ENCODE measurements around the gene SYT6.

Gene SYT6

GRCh38 chr1:114144016-114144415, 9.7 kb downstream of the SYT6 start:
- no peaks in the 10 kb centered on the region for H3K4me1 Mint-ChIP-seq (ENCODE audit: low read depth)
- no peaks in the 10 kb centered on the region for H3K9me3 Mint-ChIP-seq
- H3K27me3 Mint-ChIP-seq (ENCODE audit: low read depth), result peaks cover 26% of the 10 kb centered on the region
- no peak overlapping the region for H3K4me3 Mint-ChIP-seq
- no peaks in the 10 kb centered on the region for H3K36me3 Mint-ChIP-seq (ENCODE audit: low read depth)
- H3K27ac Mint-ChIP-seq, result no peak overlapping the region
- no peak for DNase-seq (ENCODE audit: low spot score)

- H3K27ac Mint-ChIP-seq, result no peak overlapping the region
- H3K27me3 Mint-ChIP-seq (ENCODE audit: low read depth), result peaks cover 9% of the 10 kb centered on the region
- no peaks in the 10 kb centered on the region for H3K36me3 Mint-ChIP-seq (ENCODE audit: low read depth)
- no peak for DNase-seq (ENCODE audit: low spot score)
- H3K4me1 Mint-ChIP-seq (ENCODE audit: low read depth), result no peaks in the 10 kb centered on the region
- no peak overlapping the region for H3K4me3 Mint-ChIP-seq
- H3K9me3 Mint-ChIP-seq, result no peaks in the 10 kb centered on the region
Observed at GRCh38 chr1:114139540-114139939, 14.1 kb downstream of the SYT6 start.

- no peak for DNase-seq (ENCODE audit: low spot score)
- peaks cover 9% of the 10 kb centered on the region for H3K27me3 Mint-ChIP-seq (ENCODE audit: low read depth)
- no peaks in the 10 kb centered on the region for H3K4me1 Mint-ChIP-seq (ENCODE audit: low read depth)
- no peaks in the 10 kb centered on the region for H3K9me3 Mint-ChIP-seq
- no peak overlapping the region for H3K4me3 Mint-ChIP-seq
- H3K36me3 Mint-ChIP-seq (ENCODE audit: low read depth), result no peaks in the 10 kb centered on the region
- no peak overlapping the region for H3K27ac Mint-ChIP-seq
Observed at GRCh38 chr1:114137497-114137896, 16.2 kb downstream of the SYT6 start.

GRCh38 chr1:114135786-114136185, 17.9 kb downstream of the SYT6 start:
- H3K4me3 Mint-ChIP-seq, result no peak overlapping the region
- H3K36me3 Mint-ChIP-seq (ENCODE audit: low read depth), result no peaks in the 10 kb centered on the region
- no peak overlapping the region for H3K27ac Mint-ChIP-seq
- no peaks in the 10 kb centered on the region for H3K9me3 Mint-ChIP-seq
- peaks cover 4% of the 10 kb centered on the region for H3K27me3 Mint-ChIP-seq (ENCODE audit: low read depth)
- H3K4me1 Mint-ChIP-seq (ENCODE audit: low read depth), result no peaks in the 10 kb centered on the region
- DNase-seq (ENCODE audit: low spot score), result no peak

- Mint-ChIP-seq H3K9me3 (no peaks in the 10 kb centered on the region), H3K27ac (no peak overlapping the region), H3K4me1 (ENCODE audit: low read depth) (no peaks in the 10 kb centered on the region), H3K36me3 (ENCODE audit: low read depth) (no peaks in the 10 kb centered on the region), H3K4me3 (no peak overlapping the region), H3K27me3 (ENCODE audit: low read depth) (peaks cover 3% of the 10 kb centered on the region)
- no peak for DNase-seq (ENCODE audit: low spot score)
Observed at GRCh38 chr1:114134518-114134917, 19.2 kb downstream of the SYT6 start.

GRCh38 chr1:114133129-114133528, 20.5 kb downstream of the SYT6 start:
- Mint-ChIP-seq H3K27ac (no peak overlapping the region), H3K9me3 (no peaks in the 10 kb centered on the region), H3K4me1 (ENCODE audit: low read depth) (peaks cover 4% of the 10 kb centered on the region), H3K27me3 (ENCODE audit: low read depth) (peaks cover 8% of the 10 kb centered on the region), H3K4me3 (no peak overlapping the region), H3K36me3 (ENCODE audit: low read depth) (no peaks in the 10 kb centered on the region)
- no peak for DNase-seq (ENCODE audit: low spot score)

- no peaks in the 10 kb centered on the region for H3K36me3 Mint-ChIP-seq (ENCODE audit: low read depth)
- H3K9me3 Mint-ChIP-seq, result no peaks in the 10 kb centered on the region
- peaks cover 8% of the 10 kb centered on the region for H3K27me3 Mint-ChIP-seq (ENCODE audit: low read depth)
- DNase-seq (ENCODE audit: low spot score), result no peak
- H3K4me1 Mint-ChIP-seq (ENCODE audit: low read depth), result peaks cover 4% of the 10 kb centered on the region
- no peak overlapping the region for H3K4me3 Mint-ChIP-seq
- no peak overlapping the region for H3K27ac Mint-ChIP-seq
Observed at GRCh38 chr1:114131526-114132220, 22.0 kb downstream of the SYT6 start.

GRCh38 chr1:114130846-114131525, 22.7 kb downstream of the SYT6 start:
- Mint-ChIP-seq H3K36me3 (ENCODE audit: low read depth) (no peaks in the 10 kb centered on the region), H3K4me3 (no peak overlapping the region), H3K27ac (no peak overlapping the region), H3K4me1 (ENCODE audit: low read depth) (peaks cover 4% of the 10 kb centered on the region), H3K27me3 (ENCODE audit: low read depth) (peaks cover 8% of the 10 kb centered on the region), H3K9me3 (no peaks in the 10 kb centered on the region)
- no peak for DNase-seq (ENCODE audit: low spot score)

GRCh38 chr1:114130213-114130612, 23.5 kb downstream of the SYT6 start:
- peaks cover 8% of the 10 kb centered on the region for H3K27me3 Mint-ChIP-seq (ENCODE audit: low read depth)
- no peaks in the 10 kb centered on the region for H3K9me3 Mint-ChIP-seq

GRCh38 chr1:114128293-114128692, 25.4 kb downstream of the SYT6 start:
- DNase-seq (ENCODE audit: low spot score), result no peak
- Mint-ChIP-seq H3K4me1 (ENCODE audit: low read depth) (peaks cover 4% of the 10 kb centered on the region), H3K9me3 (no peaks in the 10 kb centered on the region), H3K27me3 (ENCODE audit: low read depth) (peaks cover 8% of the 10 kb centered on the region), H3K4me3 (no peak overlapping the region), H3K36me3 (ENCODE audit: low read depth) (no peaks in the 10 kb centered on the region), H3K27ac (no peak overlapping the region)

More at GRCh38 chr1:114130213-114130612, 23.5 kb downstream of the SYT6 start:
- H3K36me3 Mint-ChIP-seq (ENCODE audit: low read depth), result no peaks in the 10 kb centered on the region
- H3K4me3 Mint-ChIP-seq, result no peak overlapping the region
- H3K27ac Mint-ChIP-seq, result no peak overlapping the region
- H3K4me1 Mint-ChIP-seq (ENCODE audit: low read depth), result peaks cover 4% of the 10 kb centered on the region
- no peak for DNase-seq (ENCODE audit: low spot score)

- DNase-seq (ENCODE audit: low spot score), result no peak
- no peaks in the 10 kb centered on the region for H3K36me3 Mint-ChIP-seq (ENCODE audit: low read depth)
- H3K4me3 Mint-ChIP-seq, result no peak overlapping the region
- no peaks in the 10 kb centered on the region for H3K9me3 Mint-ChIP-seq
- H3K27me3 Mint-ChIP-seq (ENCODE audit: low read depth), result peaks cover 5% of the 10 kb centered on the region
- peaks cover 4% of the 10 kb centered on the region for H3K4me1 Mint-ChIP-seq (ENCODE audit: low read depth)
- H3K27ac Mint-ChIP-seq, result no peak overlapping the region
Observed at GRCh38 chr1:114126261-114127095, 27.2 kb downstream of the SYT6 start.

GRCh38 chr1:114124644-114125043, 29.0 kb downstream of the SYT6 start:
- H3K4me3 Mint-ChIP-seq, result no peak overlapping the region
- H3K4me1 Mint-ChIP-seq (ENCODE audit: low read depth), result peaks cover 4% of the 10 kb centered on the region
- H3K27ac Mint-ChIP-seq, result no peak overlapping the region
- no peaks in the 10 kb centered on the region for H3K9me3 Mint-ChIP-seq
- no peaks in the 10 kb centered on the region for H3K36me3 Mint-ChIP-seq (ENCODE audit: low read depth)
- no peak for DNase-seq (ENCODE audit: low spot score)
- peaks cover 5% of the 10 kb centered on the region for H3K27me3 Mint-ChIP-seq (ENCODE audit: low read depth)

- Mint-ChIP-seq H3K4me3 (no peak overlapping the region), H3K4me1 (ENCODE audit: low read depth) (no peaks in the 10 kb centered on the region), H3K27ac (no peak overlapping the region), H3K27me3 (ENCODE audit: low read depth) (no peaks in the 10 kb centered on the region), H3K36me3 (ENCODE audit: low read depth) (no peaks in the 10 kb centered on the region), H3K9me3 (no peaks in the 10 kb centered on the region)
- DNase-seq (ENCODE audit: low spot score), result no peak
Observed at GRCh38 chr1:114122941-114123618, 30.6 kb downstream of the SYT6 start.
